Measurements from ENCODE around the gene ANKRD34C.
A peak's percentile ranks its signal among the peaks of the same experiment; 100 is the strongest.
"Not testable (repeated sequence)": the region's sequence is repeated elsewhere in the genome, so short reads cannot be mapped to it uniquely, and the experiment has no call there.

ANKRD34C gene

DNA sequence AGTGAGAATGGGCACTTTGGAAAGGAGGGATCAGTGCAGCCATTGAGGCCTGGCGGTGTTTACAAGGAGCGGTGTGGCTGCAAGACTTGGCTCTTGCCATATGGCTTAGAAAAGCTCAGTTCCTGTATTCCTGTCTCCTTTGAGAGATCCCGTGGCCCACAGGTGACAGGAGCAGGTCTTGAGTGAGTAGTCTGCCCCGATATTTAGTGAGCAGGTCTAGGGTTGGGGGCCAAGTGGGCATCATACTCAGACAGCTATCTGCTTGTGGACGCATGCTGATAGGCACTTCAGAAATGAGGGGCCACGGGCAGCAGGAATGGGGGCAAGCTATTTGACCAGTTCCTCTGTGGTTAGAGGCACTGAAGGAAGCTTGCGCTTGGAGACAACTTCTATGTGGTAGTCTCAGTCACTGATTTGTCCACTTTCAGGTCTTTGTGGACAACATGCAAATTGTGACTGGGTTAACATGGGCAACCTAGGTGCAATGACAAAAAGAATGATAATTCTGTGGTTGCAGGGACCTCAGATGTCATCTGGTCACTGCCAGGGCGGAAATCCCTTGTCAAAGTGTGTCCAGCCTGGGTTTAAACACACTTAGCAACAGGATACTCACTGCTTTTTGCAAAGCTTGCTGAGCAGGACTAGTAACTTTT, 29.5 kb downstream of the ANKRD34C start:
- DNase-seq: peak; percentile 22

DNA sequence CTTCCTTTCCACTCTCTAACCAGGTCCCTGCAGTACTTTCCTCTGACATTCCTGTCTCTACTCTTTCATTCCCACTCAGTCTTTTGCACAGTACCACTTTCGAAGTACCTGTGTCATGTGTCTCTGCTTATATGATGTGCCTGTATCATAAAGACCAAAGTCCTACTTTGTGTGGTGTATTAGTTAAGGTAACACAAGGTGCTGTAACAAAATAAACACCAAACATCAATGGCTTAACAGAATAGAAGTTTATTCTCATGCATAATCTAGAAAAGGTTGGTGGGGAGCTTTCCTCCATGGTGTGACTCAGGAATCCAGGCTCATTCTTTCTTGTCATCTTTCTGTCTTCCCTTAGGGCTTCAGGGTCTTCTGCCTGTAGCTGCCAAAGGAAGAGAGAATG, 31.7 kb downstream of the ANKRD34C start:
- DNase-seq: no peak

DNA sequence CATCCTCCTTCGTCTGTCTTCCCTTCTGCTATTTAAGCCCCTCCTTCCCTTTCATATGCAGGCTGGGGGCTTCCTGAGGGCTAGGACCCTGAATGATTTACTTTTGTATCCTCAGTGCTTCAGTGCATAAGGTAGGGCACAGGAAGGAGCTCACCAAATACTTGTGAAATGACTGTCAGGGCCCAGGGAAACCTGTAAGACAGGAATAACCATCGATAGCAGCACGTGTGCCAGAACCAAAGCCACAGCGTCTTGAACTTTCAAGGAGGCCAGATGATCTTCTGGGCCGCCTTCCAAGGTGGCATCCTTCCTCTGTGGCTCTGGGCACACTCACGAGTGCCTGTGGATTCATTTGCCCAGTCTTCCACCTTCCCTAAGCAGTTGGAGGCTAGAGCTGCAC, 32.3 kb downstream of the ANKRD34C start:
- DNase-seq: no peak

DNA sequence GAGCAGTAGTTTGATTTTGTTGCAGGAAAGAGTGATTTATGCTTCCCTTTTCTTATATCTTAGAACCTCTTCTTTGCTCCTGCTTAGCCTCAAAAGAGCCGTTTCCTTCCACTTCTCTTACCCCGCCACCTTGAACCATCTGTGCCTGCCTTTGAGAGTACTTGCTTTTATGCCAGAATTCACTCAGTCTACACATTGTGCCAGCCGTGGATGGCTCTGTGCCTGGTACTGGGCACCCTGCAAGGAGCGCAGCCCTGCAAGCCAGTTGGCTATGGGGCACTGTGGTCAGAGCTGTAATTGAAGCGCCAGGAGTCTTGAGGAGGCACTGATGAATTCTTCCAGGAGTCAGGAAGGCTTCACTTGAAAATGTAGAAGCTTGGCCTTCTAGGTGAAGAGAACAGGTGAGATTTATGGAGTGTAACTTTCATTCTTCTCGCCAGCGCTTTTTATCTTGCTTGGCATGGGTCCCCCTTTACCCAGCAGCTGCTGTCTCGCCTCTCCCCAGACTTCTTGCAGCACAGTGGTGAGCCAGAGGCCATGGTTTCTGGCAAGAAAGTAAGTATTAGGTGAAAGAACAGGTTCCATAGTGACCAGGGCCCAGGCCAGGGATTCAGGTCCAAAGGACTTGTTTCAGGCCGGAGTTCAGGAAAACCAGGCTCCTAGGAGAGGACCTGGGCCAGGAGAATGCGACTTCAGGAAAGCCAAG, 33.3 kb downstream of the ANKRD34C start:
- no peak for DNase-seq

DNA sequence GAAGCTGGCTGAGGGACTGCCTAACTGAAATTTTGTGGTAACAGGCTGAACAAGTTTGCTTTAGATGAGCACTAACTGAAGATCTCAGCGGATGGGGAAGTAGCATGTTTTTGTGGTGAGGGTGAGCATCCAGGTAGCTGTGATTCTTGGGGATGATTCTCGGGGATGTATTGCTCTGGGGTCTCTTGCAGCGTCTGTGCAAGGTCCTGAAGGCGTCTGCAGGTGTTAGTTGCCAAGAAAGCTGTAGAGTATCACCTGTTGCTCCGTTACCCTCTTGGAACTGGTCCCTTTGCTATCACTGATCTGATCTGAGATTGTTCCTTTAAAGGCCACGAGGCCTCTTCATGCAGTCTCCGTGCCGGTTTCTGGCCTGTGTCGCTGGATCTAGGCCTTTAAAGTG, 34.3 kb downstream of the ANKRD34C start:
- DNase-seq: no peak

DNA sequence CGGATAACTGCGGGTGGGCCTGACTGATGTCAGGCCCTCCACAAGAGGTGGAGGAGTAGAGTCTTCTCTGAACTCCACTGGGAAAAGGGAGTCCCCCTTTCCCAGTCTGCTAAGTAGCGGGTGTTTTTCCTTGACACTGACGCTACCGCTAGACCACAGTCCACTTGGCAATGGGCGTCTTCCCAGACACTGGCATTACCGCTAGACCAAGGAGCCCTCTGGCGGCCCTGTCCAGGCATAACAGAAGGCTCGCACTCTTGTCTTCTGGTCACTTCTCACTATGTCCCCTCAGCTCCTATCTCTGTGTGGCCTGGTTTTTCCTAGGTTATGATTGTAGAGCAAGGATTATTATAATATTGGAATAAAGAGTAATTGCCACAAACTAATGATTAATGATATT, 37.5 kb downstream of the ANKRD34C start:
- not testable (repeated sequence) for DNase-seq

DNA sequence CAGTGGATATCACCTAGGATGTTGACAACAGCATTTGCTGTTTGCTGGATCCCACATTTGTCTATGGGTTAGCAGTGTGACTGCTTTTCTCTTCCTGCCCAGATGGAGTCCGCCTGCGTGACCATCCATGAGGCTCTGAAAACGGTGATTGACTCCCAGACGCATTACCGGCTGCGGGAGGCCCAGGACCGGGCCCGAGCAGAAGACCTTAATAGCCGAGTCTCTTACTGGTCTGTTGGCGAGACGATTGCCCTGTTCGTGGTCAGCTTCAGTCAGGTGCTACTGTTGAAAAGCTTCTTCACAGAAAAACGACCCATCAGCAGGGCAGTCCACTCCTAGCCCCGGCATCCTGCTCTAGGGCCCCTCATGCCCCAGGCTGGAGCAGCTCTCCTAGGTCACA, 39.4 kb downstream of the ANKRD34C start:
- no peak for DNase-seq

DNA sequence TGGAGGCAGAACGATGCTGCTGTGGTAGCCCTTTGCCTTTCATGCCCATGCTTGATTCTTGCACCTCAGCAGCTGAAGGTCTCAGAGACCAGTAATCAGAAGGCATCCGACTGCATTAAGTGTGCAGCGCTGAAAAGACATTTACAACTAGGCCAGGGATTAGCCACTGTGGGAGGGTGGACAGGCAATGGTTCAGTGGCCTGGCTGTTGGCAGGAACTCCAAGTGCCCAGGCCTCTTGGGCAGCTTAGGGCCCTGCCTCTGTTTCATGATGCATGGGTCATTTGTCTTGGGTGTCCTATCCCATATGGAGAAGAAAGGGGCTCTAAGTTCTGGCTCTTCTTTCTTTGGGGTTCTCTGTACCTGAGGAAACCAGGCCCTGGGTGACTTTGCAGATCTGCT, 39.8 kb downstream of the ANKRD34C start:
- DNase-seq: no peak

DNA sequence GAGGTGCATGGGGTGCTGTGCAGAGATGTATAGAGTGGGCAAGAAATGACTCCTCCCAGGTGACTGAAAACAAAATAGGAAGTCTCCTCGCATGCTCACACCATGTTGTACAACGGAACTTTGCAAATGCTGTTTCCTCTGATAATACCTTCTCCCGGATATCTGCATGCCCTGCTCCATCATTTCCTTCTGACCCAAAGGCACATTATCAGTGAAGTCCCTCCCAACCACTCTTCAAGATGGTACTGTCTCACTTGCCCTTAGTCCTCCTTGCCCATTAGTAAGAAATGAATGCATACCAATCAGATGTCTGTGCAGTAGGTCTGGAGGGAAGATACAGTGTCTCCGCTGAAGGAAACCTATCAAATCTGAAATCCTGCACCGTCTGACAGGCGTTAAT, 40.4 kb downstream of the ANKRD34C start:
- DNase-seq: no peak

DNA sequence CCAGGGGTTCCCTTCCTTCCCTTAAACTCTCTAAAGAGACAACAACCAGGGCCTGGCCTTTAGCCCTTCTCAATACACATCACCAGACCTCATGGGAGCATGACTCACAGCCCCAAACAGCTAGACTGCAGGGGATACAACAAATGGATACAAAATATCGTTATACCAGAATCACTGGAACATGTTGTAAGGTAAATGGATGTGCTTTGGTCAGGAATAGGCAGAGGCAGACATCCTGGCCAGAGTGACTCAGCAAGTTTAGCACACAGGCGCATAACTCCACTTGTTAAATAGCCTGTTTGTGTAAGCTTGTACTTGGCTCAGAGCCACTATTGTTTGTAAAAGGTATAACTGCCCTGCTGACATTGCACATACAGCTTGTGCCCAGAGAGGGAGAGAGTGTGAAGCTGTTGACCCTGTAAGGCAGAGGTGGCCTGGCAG, 46.7 kb downstream of the ANKRD34C start:
- DNase-seq: peak; percentile 5
